MCF 10A (cell line): ENCODE results near the gene HID1. TPM values are rescaled to one million over a fixed set of nuclear protein-coding genes. Genes with fewer than 3 reads are reported as not detected.

Experiments
- BruUV-seq: library from RNA; stranded (reverse); fragments of 400-500 nt; replicated peaks from 2 replicates; lab custom pipeline; 2021; lab: Mats Ljungman, UMichigan
- CTCF ChIA-PET: fragments of 300-600 bp; sonication (Branson Sonifier 250); formaldehyde crosslinking; extraction: SDS; loops from one replicate; lab custom pipeline; 2021; ENCODE audit warnings: antibody characterized with exemption, inconsistent platforms; lab: Yijun Ruan, JAX
- POLR2A ChIA-PET: fragments of 300-600, 350-650 bp; sonication (Branson Sonifier 250); formaldehyde crosslinking; extraction: SDS; loops from one replicate; lab custom pipeline; 2020; ENCODE audit warnings: antibody characterized with exemption, inconsistent platforms; lab: Yijun Ruan, JAX
- DNase-seq: peaks from one replicate; pipeline ENCODE4 v3.0.0-alpha.2; 2018; ENCODE audit not compliant: unreplicated experiment
- H3K27ac Mint-ChIP-seq: one replicate; pipeline ENCODE4 v1.8.0; 2022; ENCODE audit warnings: mild to moderate bottlenecking, low read depth, mixed read lengths; ENCODE audit not compliant: unreplicated experiment
- H3K27me3 Mint-ChIP-seq: one replicate; pipeline ENCODE4 v1.8.0; 2022; ENCODE audit warnings: mixed read lengths; ENCODE audit not compliant: insufficient read depth, unreplicated experiment
- H3K36me3 Mint-ChIP-seq: one replicate; pipeline ENCODE4 v1.8.0; 2022; ENCODE audit warnings: mild to moderate bottlenecking, moderate library complexity, mixed read lengths; ENCODE audit not compliant: insufficient read depth, unreplicated experiment
- H3K4me1 Mint-ChIP-seq: one replicate; pipeline ENCODE4 v1.8.0; 2022; ENCODE audit warnings: mixed read lengths; ENCODE audit not compliant: insufficient read depth, unreplicated experiment
- H3K4me3 Mint-ChIP-seq: one replicate; pipeline ENCODE4 v1.8.0; 2022; ENCODE audit warnings: mild to moderate bottlenecking, moderate library complexity, mixed read lengths; ENCODE audit not compliant: unreplicated experiment
- H3K9me3 Mint-ChIP-seq: one replicate; pipeline ENCODE4 v1.8.0; 2022; ENCODE audit warnings: mixed read lengths; ENCODE audit not compliant: unreplicated experiment
- CTCF ChIP-seq: fragments of 200-600 bp; IDR thresholded peaks from one replicate; pipeline ENCODE4 v1.8.0; 2022; ENCODE audit warnings: antibody characterized with exemption, mild to moderate bottlenecking; ENCODE audit not compliant: unreplicated experiment
- intact Hi-C: fragments of 100-400 bp; cut with micrococcal nuclease; formaldehyde crosslinking; loops from 2 replicates; pipeline ENCODE4 v1.14.1; 2022
- total RNA-seq: library from RNA; stranded (reverse); gene quantifications from 2 replicates; pipeline ENCODE4 v1.2.3, GENCODE V29; 2022

HID1 gene
- total RNA-seq, 1 experiment from 2014 or later, result 3.2 TPM

GRCh38 chr17:75005291-75005690, 32.7 kb upstream of the HID1 start:
- Mint-ChIP-seq H3K27ac (no peak overlapping the region), H3K27me3 (no peaks in the 10 kb centered on the region), H3K9me3 (no peaks in the 10 kb centered on the region), H3K4me1 (no peaks in the 10 kb centered on the region), H3K4me3 (no peak overlapping the region), H3K36me3 (peaks cover 16% of the 10 kb centered on the region)
- BruUV-seq, result no TSS peak
- POLR2A ChIA-PET, result interaction anchor here (10.9 kb wide), 1 partner anchor 13 kb away, joined by 228 read pairs; the partner anchor contains the start of gene CDR2L
- no peak for DNase-seq
- TF ChIP-seq CTCF, result no peak
- intact Hi-C loops, result no loop called here
- CTCF ChIA-PET, result interaction anchor here (0.6 to 2.8 kb wide), 2 partner anchors 44 to 57 kb away, joined by 3 to 16 read pairs; no protein-coding TSS in a partner anchor

- peaks cover 16% of the 10 kb centered on the region for H3K36me3 Mint-ChIP-seq
Measured at GRCh38 chr17:75004371-75004770, 31.8 kb upstream of the HID1 start.

GRCh38 chr17:75003957-75004355, 31.4 kb upstream of the HID1 start:
- ChIA-PET CTCF (interaction anchor here (0.6 to 1.0 kb wide), 4 partner anchors 30 to 198 kb away, joined by 3 to 4 read pairs (median 4); no protein-coding TSS in a partner anchor), POLR2A (interaction anchor here (0.7 to 6.2 kb wide), 2 partner anchors 9 to 67 kb away, joined by 3 to 27 read pairs; partner anchors contain the start of gene MRPL58)
- no peak overlapping the region for H3K4me3 Mint-ChIP-seq
- no peaks in the 10 kb centered on the region for H3K27me3 Mint-ChIP-seq
- no peaks in the 10 kb centered on the region for H3K4me1 Mint-ChIP-seq
- BruUV-seq, result no TSS peak
- intact Hi-C loops, result no loop called here
- H3K9me3 Mint-ChIP-seq, result no peaks in the 10 kb centered on the region
- no peak for DNase-seq
- TF ChIP-seq CTCF, result no peak
- H3K36me3 Mint-ChIP-seq, result peaks cover 16% of the 10 kb centered on the region
- no peak overlapping the region for H3K27ac Mint-ChIP-seq

More at GRCh38 chr17:75004371-75004770, 31.8 kb upstream of the HID1 start:
- BruUV-seq, result no TSS peak
- no peak overlapping the region for H3K27ac Mint-ChIP-seq
- H3K27me3 Mint-ChIP-seq, result no peaks in the 10 kb centered on the region
- ChIA-PET POLR2A (interaction anchor here (10.9 kb wide), 1 partner anchor 13 kb away, joined by 228 read pairs; the partner anchor contains the start of gene CDR2L), CTCF (interaction anchor here (0.6 to 1.0 kb wide), 4 partner anchors 31 to 1366 kb away, joined by 3 to 4 read pairs (median 4); no protein-coding TSS in a partner anchor)
- intact Hi-C loops, result no loop called here
- DNase-seq, result no peak
- no peak for TF ChIP-seq CTCF
- no peak overlapping the region for H3K4me3 Mint-ChIP-seq
- H3K4me1 Mint-ChIP-seq, result no peaks in the 10 kb centered on the region
- H3K9me3 Mint-ChIP-seq, result no peaks in the 10 kb centered on the region

- H3K9me3 Mint-ChIP-seq, result no peaks in the 10 kb centered on the region
- no peak for TF ChIP-seq CTCF
- H3K36me3 Mint-ChIP-seq, result peaks cover 16% of the 10 kb centered on the region
- ChIA-PET POLR2A (interaction anchor here (0.7 to 6.2 kb wide), 3 partner anchors 9 to 66 kb away, joined by 3 to 27 read pairs (median 8); partner anchors contain the start of genes CDR2L and MRPL58), CTCF (interaction anchor here (0.6 to 1.0 kb wide), 4 partner anchors 15 to 198 kb away, joined by 4 read pairs; no protein-coding TSS in a partner anchor)
- intact Hi-C loops, result no loop called here
- DNase-seq, result no peak
- no peak overlapping the region for H3K27ac Mint-ChIP-seq
- no peaks in the 10 kb centered on the region for H3K27me3 Mint-ChIP-seq
- no TSS peak for BruUV-seq
- no peaks in the 10 kb centered on the region for H3K4me1 Mint-ChIP-seq
- H3K4me3 Mint-ChIP-seq, result no peak overlapping the region
Measured at GRCh38 chr17:75003070-75003956, 30.8 kb upstream of the HID1 start.
